Measurements from ENCODE around the gene RFX3.
"Not testable (repeated sequence)": the region's sequence is repeated elsewhere in the genome, so short reads cannot be mapped to it uniquely, and the experiment has no call there.

The RFX3 gene

DNA sequence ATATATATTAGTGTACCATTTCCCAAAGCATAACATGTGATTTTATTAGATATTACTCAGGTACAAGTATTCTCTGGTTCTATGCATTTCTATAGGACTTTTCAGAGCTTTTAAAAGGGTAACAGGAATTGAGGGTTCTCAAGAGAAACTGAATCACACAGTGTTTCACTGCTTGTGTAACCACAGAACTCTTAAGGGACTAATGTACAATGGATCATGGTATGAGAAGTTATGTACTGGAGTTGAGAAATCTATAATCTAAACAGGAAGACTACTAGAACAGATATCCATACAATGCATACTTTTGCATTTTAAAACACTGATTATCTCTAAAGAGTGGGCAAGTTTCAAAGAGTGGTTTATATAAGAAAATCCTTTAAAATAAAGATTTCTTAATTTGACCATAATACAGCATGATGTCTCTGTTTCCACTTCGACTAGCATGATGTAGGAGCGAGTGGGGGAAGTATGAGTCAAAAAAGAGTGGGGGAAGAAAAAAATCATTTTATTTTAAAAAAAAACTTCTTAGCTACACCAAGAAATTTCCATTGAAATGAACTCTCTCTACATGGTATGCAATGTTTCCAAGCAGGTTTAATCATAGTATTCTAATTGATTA is 183.5 kb downstream of the RFX3 start:
- no peak for DNase-seq

DNA sequence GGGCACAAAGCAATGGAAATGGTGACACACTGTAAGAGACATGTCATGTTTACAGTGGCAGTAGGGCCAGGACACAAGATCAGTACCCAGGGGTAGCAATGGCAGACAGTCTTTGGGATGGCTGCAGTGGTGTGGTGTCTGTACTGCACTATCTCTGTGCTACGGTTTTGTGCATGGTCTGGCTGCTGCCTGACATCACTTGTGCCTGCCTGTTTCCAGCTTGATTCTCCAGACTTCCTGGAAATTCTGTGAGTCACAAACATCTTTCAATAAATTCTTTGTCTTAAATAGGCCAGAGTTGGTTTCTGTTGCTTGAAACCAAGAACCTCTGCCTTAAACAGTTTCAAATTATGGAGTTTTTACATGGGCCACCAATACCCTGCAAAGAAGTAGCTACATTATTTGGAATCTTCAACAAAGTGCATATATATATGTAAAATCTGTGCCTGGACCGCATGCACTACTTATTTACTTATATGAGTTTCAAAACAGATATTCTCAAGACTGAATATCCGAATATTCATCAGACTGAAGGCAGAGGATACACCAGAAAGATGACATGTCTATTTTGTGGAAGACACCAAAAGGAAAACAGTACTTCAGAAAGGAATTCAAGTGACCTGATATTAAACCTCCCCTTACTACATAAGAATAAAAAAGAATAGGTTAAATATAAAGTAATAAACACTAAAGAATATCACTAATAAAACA is 188.1 kb downstream of the RFX3 start:
- DNase-seq: no peak

DNA sequence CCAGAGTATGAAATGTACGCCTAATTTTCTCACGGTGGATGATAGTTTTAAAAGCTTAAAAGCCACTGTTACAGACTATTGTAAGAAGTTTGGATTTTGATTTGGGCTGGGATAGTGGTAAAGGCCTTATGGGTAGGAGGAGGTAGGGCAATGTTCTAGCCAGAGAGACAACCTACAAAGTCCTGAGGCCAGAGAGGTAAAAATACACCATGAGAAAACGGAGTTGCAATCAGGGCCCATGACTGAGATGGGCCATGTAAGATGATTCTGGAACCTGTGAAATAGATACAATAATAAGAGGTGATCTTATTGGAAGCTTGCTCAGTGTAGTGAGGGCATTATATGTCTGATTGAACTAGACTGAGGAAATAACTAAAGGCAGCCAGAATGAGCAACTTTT is 188.8 kb downstream of the RFX3 start:
- no peak for DNase-seq

DNA sequence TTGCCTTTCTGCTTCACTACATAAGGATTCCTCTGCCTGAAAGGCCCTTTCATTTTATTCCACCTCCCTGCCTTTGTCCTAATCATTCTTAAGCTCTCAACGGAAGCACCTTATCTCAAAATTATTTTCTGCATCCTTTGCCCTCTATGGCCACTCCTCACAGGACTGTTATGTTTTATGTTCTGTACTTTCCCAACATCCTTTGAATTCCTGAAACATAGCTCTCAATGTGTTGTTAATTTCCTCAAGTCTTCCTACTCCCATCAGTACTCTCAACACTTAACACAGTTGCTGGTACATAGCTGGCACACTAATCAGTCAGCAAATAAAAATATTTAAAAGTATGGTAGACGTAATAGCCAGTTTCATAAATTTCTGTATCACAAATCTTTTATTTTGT is 193.0 kb downstream of the RFX3 start:
- DNase-seq: no peak

DNA sequence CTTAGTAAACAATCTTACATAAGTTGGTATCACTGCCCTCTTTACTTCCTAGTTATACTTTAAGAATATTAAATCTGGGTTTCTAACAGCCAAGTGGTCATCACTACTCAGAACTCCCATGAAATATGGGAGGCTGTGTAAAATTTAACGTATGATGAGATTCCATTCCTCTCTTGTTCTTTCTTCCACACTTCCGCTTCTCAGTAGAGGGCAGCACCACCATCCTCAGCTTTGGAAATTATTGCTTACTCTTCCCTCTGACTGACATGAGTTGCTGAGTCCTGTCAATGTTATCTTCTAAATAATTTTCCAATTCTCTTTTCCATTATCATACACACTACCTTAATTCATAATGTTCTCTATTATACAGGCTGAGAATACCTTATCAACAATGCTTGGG is 194.0 kb downstream of the RFX3 start:
- no peak for DNase-seq

DNA sequence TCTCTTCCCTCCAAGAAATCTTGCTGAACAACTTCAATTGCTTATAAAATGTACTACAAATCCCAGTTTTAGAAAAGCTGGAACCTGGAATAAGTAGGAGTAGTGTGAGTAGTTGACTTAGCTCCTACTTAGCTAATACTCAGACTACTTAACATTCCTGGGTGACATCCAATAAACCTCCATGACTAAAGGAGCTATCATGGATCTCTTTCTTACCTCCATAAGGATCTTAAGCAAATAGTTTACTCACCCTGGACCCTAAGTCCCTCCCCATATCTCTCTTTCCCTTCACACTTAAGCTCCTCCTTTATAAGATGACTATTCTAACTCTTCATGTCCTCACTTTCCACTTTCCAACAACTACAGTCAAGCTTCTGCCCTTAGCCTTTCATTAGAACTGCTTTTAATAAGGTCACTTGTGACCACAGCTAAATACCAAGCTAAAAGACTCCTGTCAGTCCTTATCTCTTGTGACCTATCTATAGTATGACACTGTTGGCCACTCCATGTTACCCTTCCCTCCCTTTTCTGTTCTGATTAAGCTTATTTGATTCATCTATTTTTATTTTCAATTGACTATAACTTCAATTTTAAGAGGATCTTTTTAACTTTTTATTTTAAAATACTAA is 194.9 kb downstream of the RFX3 start:
- DNase-seq: no peak

DNA sequence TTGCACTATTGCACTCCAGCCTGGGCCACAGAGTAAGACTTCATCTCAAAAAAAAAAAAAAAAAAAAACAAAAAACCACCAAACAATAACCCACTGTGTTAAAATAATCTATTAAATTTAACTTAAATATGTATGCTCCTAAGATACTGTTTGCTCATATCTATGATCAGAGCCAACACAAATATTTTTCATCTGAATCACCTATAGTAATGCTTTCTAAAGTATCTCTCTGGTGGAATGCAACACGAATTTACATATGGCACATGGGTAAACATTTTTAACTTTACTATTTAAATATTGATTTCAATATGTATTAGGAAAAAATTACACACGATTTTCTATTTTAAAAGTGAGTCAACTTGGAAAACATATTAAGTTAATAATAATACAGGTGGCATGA is 196.4 kb downstream of the RFX3 start:
- no peak for DNase-seq

DNA sequence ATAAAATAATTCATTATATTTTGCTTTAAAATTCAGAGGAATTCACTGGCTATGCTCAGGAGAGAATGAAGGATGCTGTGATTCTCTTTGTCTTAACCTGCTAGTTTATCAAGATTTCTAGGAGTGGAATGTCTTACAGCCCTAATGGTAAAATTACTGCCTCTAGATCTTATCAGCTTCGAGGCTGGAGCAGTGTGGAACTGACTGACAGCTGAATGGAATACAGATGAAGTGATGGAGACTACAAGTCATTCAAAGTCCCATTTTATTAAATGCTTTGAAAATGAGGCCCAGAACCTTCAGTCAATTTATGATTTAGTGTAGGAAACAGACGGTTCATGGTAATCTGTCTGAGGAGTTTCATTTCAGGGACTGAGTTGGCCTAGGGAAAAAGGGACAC is 202.1 kb downstream of the RFX3 start:
- no peak for DNase-seq

DNA sequence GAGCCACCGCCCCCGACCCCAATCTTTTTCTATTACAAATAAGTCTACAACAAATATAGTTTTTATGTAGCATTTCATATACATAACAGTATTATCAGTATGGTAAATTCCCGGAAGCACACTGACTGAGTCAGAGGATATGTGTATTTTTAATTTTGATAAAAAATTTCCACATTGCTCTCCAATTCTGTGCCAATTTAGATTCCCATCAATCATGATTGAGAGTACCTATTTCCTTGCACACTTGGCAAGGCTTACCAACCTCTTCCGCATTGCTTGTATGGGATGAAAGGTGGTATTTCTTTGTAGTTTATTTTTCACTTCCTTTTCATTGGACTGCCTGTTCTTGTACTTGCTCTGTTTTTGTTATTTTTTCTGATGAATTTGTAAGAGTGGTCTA is 204.6 kb downstream of the RFX3 start:
- no peak for DNase-seq

DNA sequence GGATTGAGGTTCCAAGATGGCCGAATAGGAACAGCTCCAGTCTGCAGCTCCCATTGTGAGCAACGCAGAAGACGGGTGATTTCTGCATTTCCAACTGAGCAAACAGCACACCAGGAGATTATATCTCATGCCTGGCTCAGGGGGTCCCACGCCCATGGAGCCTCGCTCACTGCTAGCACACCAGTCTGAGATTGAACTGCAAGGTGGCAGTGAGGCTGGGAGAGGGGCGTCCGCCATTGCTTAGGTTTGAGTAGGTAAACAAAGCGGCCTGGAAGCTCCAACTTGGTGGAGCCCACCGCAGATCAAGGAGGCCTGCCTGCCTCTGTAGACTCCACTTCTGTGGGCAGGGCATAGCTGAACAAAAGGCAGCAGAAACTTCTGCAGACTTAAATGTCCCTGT is 213.2 kb downstream of the RFX3 start:
- not testable (repeated sequence) for DNase-seq

DNA sequence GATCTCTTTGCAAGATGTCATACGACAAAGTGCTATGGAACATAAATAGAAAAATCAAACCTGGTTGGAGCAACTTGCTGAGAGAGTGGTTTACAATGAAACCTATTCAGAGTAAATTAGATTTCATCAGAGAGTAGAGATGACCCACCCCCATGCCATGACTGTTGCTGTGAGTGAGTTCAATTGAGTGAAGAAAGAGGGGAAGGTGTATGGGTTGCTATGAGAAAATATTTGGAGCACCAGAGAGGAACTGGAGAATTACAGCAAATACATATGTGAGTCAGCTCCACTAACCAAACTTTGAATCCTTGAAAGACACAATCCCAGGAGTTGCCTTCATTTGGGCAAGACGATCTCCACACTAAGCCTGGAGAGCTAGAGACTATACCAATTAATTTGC is 217.2 kb downstream of the RFX3 start:
- no peak for DNase-seq

DNA sequence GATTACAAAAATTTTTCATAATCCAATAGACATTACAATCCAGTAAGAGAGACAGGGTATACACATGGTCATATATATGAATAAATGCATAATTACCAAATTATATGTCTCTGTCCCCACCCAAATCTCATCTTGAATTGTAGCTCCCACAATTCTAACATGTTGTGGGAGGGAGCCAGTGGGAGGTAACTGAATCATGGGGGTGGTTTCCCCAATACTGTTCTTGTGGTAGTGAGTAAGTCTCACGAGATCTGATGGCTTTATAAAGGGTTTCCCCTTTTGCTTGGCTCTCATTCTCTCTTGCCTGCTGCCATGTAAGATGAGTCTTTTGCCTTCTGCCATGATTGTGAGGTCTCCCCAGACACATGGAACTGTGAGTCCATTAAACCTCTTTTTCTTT is 221.4 kb downstream of the RFX3 start:
- DNase-seq: not testable (repeated sequence)

DNA sequence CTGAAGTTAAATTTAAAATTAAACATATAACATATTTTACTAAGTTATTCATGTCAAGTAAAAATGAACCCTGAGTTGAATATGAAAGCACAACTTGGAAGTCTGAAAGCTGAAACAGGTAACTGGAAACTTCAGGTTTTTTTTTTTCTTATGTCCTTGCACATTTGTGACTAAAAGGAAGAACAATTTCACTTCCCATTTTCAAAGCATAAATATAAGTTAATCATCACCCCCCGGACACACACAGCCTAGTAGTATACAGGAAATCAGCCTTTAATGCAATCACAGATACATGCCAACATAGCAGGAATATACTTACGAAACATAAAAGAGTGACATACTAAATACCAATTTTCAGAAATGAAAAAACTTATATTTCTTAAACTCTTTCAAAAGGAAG is 225.9 kb downstream of the RFX3 start:
- DNase-seq: no peak

DNA sequence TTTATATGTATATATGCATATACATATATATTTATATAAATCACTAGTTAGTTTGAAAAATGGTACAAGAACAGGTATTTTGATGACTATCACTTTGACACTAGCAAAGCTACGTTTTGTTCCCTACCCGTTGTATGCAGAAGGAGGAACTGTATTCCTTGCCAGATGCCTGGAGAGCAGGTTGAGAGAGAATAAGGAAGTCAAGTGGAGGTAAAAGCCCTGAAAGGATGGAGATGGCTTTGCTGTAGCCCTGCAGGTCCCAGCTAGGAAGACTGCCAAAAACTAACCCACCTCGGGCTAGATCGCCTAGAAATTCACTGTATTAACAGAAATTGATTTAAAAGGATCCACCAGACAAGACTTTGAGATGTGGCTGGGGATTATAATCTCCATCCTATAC is 229.3 kb downstream of the RFX3 start:
- no peak for DNase-seq

DNA sequence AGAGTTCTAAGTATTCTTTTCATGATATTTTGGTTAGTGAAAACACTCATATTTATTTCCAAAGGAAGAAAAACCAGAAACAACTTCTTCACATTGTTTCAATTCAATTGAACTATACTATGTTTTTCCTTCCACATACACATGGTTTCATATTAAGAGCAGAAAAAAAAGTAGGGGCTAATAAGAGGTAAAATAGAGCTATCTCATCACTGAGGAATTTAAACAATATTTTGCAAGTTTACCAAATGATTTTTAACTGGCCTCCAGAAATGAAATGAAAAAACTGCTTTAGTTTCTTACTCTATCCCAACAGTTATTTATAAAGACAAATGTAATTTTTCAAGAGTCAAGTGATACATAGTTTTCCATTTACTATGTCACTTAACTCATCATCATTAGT is 233.5 kb downstream of the RFX3 start:
- DNase-seq: no peak

DNA sequence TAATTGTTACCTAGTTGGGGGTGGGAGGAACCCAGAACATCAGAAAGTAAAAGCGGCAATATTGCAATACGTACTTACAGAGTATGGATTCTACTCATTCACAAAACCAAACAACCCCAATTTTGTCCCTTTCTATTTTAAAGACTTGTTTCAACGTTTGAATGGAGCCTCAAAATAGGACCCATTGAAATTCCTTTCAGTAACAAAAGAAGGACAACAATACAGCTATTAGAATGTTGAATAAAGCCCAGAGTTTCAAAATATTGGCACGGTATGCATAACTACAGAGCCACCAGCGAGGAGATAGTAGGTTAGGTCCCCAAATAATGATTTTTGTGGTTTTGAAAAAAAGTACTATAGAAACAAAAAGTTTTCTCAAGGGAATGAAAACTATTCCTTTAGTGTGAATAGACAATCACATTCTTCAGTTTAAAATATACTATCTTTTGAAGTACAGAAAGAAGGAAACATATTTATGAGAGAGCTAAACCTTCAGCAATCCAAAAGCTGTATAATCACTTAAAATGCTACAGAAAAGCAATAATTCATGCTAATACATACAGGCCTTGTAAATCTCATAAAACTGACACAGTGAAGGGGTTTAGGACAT is 235.5 kb downstream of the RFX3 start:
- no peak for DNase-seq

DNA sequence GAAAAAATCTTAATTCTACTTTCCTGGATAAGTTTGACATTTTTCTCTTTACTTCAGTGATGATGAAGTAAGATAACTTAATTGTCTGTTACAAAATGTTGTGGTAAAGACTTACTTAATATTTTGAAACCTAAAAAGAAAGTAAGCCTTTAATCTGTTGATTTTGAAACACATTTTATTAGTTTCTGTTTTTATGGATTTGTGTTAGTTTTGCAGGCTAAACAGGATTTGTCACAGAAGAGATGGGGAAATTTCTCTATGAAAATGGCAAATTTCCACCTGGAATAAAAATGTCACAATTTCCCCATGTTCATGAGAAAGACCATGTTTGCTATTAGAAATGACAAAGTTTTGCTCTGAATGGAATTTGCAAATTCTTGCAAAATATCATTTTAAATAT is 237.1 kb downstream of the RFX3 start:
- no peak for DNase-seq

DNA sequence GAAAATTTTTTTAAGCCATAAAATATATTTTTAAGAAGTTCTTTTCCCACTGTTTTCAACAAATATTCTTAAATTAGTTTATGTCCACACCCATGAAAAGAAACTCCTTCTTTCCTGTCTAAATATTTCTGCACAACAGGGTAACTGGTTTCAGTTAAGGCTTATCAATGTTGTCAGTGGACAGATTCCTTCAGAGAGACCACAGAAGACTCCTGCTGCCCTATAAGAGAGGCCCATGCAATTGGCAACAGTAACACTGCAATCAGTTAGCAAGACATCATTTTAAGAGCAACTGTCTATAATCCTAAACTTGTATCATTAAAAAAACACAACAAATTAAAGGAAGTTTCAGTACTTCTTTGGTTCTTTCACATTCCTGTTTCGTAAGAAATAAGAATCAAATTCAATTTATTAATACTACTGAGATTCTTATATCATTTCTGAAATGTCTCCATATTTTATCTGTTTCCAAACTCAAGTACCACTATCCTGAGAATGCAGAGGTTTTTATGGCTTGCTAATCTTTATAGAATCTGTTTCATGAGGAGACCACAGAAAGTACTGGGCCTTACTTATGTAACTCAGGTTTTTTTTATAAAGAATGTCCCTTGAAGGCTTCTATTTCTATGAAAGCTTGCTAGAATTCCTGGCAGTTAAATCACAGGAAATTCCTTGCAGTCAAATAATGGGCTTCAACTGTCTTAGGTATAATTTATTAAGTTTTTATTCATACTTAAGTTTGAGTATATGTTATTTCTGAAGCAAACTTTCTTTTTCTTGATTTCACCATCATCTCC is 240.2 kb downstream of the RFX3 start:
- DNase-seq: no peak

DNA sequence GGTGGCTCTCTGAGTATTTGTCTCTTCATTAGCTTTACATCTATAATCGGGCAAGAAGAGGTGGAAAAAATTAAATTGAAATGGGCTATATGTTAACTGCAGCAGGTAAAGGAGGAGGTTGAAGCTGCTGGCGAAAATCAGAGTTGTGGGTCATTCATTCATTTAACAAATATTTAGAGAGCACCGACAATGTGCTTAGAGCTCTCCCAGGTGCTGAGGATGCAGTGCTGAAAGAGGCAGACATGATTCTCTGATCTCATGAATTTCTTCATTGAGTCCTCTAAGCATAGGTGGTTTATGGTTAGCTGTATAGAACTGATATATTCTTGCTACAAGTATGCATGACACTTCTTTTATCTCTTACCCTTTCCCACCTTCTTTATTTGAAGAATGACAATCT is 243.4 kb downstream of the RFX3 start:
- DNase-seq: no peak

DNA sequence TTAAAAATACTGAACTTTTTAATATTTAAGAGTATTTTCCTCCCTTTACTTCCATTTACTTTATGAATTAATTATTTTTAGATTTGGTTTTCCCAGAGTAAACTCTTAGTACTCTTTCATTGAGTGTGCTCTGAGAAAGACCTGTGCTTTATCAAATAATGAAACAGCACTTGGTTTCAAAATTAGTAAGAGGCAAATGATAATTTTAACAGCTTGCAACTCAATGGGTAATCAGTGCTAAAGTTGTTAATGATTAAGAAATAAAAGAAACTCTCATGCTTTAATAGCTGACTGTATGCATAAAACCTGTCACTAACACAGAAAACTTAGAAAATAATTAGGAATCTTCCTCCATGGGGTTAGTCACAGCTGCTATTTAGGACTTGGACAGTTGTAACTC is 244.4 kb downstream of the RFX3 start:
- DNase-seq: no peak

DNA sequence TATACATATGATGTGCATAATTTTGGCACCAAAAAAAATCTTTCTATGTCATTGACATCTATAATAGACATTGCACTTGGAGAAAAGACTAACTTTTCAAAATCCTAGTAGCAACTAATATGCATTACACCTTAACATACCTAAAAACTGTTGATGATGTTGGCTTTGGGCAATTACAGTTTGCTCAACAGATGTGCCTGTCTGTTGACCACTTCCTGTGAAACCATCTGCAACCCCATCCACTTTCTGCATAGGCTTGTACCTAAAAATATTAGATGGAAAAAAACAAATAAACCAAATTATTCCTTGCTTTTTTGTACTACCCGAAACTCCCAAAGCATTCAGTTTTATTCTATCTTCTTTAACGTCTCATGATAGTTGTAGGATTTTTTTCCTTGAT is 248.6 kb downstream of the RFX3 start:
- DNase-seq: no peak

DNA sequence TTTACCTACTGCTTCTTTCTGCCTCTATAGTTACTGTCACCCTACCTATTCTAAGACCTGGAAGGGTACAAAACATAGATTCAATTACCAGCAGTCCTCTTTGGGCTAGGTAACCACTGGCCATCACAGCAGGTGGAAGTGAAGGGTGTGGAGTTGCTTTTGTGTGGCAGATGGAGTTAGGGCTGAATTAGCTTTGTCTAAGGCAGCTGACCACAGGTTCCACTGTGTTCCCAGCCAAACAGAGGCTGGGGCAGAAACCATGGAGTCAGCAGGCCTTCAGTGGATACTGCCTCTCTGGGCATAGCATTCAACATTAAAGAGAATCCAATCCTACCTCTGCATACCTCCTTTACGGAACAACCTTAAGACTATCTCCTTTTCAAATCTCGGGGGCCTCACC is 254.2 kb downstream of the RFX3 start:
- DNase-seq: no peak

DNA sequence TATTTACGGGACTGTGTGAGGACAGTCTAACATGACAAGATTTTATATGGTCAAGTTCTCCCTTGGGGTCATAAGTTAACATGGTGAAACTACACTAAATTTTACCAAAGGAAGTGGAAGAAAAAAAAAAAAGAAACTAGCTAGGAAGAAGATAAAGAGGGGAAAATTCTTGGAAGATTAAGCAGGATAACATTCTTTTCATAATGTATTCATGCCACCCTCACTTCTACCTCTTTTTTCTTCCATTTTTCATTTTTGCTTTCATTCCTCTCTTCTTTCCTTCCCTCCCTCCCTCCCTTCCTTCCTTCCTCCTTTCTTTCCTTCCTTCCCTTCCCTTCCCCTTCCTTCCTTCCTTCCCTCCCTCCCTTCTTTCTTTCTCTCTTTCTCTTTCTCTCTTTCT is 254.6 kb downstream of the RFX3 start:
- DNase-seq: no peak

Data from cortex of kidney (tissue), 1 donor.